NCI-H345 (cell line): ENCODE data around the gene AAGAB.

ENCODE experiments used
- DNase-seq: peaks from one replicate; lab custom pipeline; 2025; lab: John Stamatoyannopoulos, UW

The AAGAB gene

GRCh38 chr15:67187351-67187854 is 67.1 kb downstream of the AAGAB start:
- DNase-seq = no peak

- DNase-seq = no peak
Observed at GRCh38 chr15:67186688-67187087, 67.8 kb downstream of the AAGAB start.

- DNase-seq = no peak
Observed at GRCh38 chr15:67186226-67186649, 68.2 kb downstream of the AAGAB start.

DNA sequence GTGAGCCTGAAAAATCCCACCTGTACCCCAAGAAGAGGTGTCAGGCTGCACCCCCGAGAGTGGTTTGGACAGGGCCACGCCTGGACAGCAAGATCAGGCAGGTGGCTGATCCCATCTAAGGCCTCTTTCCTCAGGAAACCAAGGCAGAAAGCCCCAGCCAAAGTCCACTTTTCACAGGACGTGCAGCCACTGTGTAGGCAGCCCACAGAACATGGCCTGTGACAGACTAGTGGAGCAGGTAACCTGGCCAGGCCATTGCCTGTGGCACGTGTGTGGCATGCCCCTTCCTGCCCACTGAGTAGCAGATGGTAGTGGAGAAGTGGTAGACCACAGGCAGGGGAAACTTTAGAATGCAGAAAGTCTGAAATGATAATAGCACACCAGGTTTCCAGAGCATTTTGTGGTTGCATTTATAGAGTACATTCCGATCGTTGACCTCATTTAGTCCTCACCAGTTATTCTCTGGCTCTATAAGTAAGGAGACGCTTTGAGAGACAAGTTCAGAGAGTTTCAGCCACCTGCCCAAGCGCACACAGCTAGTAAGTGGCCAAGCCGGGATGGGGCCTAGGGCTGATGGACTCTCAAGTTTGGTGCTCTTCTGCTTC is 68.7 kb downstream of the AAGAB start:
- no peak for DNase-seq

DNA sequence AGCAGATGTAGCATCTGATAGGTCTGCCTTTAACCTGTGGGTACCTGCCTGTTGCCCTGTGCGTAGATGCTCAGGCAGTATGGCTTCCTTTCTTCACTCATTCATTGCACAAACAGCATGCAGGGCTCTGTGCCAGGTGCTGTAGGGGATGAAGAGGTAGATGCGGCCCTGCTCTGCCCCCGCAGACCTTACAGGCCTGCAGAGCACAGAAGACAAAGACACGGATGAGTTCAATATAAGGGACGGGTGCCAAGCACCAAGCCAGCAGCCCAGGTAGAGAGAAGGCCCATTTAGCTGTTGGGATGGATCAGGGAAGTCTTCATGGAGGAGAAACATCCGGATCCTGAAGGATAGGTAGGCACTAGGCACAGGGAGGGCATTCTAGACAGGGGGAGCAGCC is 69.4 kb downstream of the AAGAB start:
- peak; percentile 12 for DNase-seq

DNA sequence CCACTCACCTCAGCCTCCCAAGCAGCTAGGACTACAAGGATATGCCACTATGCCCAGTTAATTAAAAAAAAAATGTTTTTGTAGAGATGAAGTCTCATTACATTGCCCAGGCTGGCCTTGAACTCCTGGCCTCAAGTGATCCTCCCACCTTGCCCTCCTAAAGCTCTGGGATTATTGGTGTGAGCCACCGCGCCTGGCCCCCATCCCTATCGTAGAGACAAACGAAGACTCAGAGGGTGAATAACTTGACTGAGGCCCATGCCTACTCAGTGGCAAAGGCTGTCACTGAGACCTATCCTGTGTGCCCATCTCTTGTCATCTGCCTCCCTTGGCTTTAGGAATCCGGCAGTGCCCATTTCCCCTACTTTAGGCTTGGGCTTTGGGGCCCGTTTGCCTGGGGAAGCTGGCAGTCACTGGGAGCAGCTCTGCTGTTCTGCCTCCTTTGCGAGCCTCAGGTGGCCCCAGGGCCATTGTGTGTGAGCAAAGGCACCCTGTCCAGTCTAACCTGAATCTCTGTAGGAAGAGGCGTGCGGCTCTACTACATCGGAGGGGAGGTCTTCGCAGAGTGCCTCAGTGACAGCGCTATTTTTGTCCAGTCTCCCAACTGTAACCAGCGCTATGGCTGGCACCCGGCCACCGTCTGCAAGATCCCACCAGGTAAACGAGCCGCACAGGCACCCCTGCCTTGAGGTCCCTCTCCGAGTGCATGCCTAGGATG is 70.1 kb downstream of the AAGAB start:
- DNase-seq = no peak

- DNase-seq = no peak
Observed at GRCh38 chr15:67183443-67184169, 70.9 kb downstream of the AAGAB start.

DNA sequence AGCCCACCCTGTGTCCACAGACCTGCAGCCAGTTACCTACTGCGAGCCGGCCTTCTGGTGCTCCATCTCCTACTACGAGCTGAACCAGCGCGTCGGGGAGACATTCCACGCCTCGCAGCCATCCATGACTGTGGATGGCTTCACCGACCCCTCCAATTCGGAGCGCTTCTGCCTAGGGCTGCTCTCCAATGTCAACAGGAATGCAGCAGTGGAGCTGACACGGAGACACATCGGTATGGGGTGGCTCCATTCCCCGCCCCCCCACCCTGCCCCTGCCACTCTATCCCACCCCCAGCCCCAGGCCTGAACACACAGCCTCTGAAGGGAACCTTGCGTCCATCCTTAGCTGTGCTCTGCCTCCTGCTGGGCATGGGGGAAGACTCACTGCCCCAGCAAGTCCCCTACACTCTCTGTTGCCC is 73.2 kb downstream of the AAGAB start:
- no peak for DNase-seq

- no peak for DNase-seq
Observed at GRCh38 chr15:67180514-67181191, 73.8 kb downstream of the AAGAB start.

DNA sequence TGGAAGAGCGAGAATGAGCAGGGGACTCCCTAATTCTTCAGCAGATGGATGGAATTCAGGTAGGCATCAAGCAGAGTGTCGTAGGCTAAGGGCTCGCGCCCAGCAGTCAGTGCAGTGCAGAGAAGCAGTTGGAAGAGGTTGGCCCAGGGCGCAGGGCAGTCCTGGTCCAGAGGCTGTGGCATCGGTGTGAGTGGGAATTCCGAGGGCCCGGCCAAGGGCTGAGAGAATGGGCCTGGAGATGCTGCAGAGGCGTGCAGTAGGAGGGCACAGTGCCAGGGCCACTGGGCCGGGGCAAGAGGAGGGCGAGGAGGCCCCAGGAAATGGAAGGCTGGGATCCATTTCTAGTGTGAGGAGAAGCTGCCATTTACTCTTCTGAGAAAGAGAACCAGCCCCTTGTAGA is 74.4 kb downstream of the AAGAB start:
- no peak for DNase-seq

GRCh38 chr15:67179411-67179995 is 75.0 kb downstream of the AAGAB start:
- DNase-seq = no peak

DNA sequence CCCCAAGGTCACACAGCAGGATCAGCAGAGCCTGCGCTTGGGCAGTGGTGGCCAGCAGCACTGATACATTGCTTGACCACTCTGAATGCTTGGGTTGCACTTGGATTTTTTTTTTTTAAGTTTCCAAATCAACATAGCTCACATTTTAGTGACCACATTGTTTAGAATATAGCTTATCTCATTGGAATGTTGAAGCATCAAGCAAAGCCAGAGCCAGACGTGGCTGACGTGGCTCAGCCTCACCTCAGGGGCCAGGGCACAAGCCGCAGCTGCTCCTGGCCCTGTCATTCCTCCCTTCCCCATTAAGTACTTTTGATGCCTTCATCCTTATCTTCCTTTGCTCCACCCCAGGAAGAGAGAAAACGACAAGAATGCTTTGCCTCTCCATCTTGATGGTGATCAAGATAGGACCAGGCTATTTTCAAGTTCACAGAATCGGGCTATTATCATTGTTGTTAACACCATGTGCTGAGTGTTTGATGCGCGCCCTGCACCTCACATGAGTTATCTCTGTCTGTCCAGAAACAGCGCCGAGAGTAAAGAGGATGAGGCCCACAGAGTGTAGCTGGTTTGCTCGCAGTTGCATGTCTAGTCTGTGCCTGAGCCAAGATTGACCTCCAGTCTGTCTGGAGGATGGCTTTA is 75.8 kb downstream of the AAGAB start:
- DNase-seq = no peak

DNA sequence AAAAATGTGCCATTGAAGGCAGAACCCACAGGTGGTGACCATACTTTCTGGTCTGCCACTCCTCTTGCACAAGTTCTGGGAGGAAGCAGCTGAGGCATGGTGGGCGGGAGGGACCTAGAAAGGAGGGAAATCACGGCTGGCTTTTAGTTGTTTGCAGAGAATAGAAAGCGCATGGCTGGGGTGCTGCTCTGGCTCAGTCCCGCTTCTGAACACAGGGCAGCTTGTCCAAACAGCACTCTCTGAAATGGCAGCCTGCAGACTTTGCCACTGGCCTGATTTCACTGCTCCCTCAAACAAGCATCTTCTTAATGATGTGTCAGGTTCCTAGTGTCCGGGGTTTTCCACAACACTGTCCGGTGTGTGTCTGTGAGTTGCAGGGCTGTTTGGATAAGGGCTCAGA is 76.7 kb downstream of the AAGAB start:
- DNase-seq = no peak

DNA sequence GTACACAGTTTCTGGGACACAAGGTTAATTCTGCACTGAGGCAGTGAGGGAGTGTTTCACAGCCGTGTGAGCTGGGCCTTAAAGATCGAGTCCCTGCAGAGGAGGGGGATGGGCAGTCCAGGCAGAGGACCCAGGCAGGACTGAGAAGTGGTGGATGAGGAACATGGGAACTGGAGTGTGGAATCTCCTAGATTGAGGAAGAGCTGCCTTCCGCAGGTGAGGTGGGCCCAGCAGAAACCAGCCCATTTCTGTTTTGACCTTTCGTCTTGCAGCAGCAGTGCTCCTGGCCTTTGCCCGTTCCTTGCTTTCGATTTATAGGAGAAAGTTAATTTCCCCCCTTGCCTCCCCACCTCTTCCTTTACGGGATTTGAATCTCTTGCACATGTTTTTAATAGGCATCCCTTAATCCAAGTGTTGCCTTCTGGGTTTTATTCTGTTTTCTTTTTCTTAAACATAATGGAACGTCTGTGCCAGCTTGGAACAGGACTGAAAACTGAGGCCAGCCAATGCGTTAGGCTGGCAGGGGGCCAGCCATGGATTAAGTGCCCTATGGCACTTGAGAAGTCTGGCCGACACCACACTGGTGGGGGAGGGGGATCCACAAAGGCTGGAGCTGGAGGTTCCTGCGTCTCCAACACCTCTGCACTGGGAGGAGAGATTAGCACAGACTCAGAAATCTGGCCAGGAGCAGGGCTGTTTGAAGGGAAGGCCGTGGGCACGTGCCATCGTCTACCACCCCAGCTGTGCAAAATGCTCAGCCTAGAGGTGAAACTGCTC is 78.1 kb downstream of the AAGAB start:
- DNase-seq = peak; percentile 14

DNA sequence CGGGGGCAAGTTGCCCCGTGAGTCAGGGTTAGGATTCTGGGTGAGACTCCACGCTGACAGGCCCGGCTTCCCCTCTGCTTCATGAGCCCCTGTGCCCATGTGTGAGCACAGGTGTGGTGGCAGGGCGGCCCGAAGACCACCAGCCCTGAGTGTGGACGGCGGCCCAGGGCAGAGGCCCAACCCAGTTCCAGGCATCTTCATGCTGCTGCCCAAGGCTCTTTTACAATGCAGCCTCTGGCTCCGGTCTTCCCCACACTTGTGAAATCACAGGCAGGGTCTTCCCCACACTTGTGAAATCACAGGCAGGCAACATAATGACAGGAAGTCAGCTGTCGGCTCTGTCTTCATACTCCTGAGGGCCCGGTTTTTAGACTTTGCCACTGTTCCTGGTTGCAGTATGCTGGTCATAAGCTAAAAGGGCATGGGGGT is 78.8 kb downstream of the AAGAB start:
- DNase-seq = no peak

GRCh38 chr15:67174864-67175573 is 79.4 kb downstream of the AAGAB start:
- no peak for DNase-seq

DNA sequence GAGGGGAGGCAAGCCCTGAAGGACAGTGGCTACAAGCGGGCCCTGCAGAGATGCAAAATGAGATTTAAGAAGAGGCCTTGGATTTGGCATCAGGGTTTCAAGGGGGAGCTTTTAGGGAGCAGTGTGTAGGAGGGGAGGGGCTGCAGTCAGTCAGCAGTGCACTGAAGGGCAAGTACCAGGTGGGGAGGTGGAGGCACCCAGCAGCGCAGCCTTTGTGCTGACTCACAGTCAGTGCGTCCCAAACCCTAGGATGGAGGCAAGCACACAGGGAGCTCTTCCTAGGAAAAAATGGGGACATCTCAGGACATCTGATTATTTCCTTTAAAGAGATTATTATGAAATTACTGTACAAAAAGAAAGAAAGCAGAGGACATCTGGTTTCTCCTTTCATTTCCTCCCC is 80.0 kb downstream of the AAGAB start:
- DNase-seq = no peak

- no peak for DNase-seq
Observed at GRCh38 chr15:67173786-67174185, 80.7 kb downstream of the AAGAB start.

- no peak for DNase-seq
Observed at GRCh38 chr15:67173005-67173404, 81.5 kb downstream of the AAGAB start.

GRCh38 chr15:67172172-67172571 is 82.3 kb downstream of the AAGAB start:
- no peak for DNase-seq
